Activated naive CD4-positive, alpha-beta T cell (primary cell): ENCODE results near the gene ENKUR.

Experiments used
- DNase-seq, 4 experiments: peaks; one replicate each; lab custom pipeline; 2025; lab: John Stamatoyannopoulos, UW

ENKUR gene

DNA sequence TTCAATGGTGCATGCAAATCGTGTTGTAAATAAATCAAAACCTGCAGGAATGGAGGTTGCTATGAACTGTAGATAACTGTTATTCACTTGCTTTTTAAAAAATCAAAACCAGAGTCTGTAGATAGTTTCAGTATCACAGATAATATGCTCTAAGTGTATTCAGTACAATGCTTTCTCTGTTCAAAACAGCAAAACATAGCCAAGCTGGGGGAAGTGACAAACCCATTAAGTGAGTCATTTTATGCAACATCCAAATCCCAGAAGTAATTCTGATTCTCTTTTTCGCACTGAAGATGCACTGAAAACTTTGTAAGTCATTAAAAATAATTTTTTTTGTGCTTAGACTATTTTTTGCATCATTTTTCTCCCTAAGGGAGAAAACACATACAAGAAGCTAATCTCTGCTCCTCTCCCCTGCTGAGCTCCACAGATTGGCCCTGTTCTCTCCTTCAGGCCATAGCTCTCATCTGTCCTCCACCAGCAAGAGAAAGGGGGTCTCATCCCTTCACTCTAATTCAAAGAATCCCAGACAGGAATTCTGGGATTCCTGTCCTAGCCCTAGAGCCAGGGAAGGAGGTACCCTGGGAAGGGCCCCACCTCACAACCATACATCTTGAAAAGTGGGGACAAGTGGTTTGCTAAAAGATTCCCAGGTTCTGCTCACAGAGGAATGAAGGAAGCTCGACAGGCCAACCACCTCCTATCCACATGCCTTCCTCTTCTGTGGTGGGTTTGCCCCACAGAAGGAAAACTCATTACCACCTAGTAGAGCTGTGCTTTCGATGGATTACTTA lies 68.5 kb downstream of the ENKUR start:
- no peak for DNase-seq

DNA sequence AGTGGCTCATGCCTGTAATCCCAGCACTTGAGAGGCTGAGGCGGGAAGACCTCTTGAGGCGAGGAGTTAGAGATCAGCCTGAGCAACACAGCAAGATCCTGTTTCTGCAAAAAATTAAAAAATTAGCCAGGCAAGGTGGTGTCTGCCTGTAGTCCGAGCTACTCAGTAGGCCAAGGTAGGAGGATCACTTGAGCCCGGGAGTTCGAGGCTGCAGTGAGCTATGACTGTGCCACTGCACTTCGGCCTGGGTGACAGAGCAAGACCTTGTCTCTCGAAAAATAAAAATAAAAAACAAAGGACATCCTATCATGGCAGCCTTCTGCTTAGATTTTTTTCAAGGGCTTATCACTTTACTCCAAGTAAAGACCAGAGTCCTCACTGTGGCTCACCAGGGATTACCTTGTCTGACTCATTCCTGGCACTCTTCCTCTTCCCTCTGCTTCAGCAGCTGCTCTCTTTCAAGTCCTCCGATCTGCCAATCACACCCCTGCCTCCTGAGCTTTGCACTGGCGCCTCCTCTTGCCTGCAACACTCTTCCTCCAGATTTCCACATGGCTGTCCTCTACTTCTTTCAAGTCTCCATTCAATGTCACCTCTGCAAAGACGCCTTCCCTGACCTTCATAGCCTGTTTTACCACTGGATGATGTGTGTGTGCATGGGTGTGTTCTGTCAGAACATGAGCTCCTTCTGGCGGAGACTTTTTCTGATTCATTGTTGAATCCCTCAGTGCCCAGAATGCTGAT lies 71.3 kb downstream of the ENKUR start:
- no peak for DNase-seq

DNA sequence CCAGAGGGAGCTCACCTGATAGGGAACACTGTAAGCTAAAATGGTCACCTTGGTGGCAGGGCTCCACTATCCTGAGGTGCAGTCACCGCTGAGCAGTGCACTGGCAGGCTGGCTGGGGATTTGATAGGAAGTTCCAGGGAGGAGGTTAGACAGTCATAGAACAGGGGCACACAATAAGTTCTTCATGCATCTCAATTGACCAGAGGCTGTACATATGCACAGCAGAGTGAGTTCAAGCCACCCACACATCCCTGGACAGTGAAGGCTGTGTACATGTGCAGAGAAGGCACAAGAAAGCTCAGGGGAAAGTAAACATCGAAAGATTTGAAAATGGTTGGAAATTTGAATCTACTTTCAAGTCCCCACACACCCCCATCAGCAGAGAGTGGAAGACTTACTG lies 77.4 kb downstream of the ENKUR start:
- DNase-seq: no peak

- no peak for DNase-seq
Observed at GRCh38 chr10:24938076-24938475, 77.9 kb downstream of the ENKUR start.

GRCh38 chr10:24935504-24936292 lies 80.3 kb downstream of the ENKUR start:
- no peak for DNase-seq
